HG03060 (cell line): ENCODE results near the gene ARMC7.
"Not testable (repeated sequence)": the region's sequence is repeated elsewhere in the genome, so short reads cannot be mapped to it uniquely, and the experiment has no call there.

Experiments used
- ATAC-seq: cut with Tn5 transposase; IDR thresholded peaks from one replicate; pipeline ENCODE4 v1.9.1; 2021; ENCODE audit warnings: low read depth, moderate number of reproducible peaks; ENCODE audit not compliant: unreplicated experiment

The ARMC7 gene

DNA sequence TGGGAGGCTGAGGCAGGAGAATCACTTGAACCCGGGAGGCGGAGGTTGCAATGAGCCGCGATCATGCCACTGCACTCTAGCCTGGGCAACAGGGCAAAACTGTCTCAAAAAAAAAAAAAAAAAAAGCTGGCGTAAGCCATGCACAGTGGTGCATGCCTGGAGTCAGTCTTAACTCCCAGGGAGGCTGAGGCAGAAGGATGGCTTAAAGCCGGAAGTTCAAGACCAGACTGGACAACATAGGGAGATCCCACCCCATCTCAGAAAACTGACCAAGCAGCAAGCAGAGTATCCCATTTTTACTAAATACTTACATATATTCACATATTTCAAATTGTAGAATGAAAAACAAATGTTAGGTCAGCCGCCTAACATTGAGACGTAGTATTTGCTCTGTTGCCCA lies 17.2 kb downstream of the ARMC7 start:
- ATAC-seq = no peak

DNA sequence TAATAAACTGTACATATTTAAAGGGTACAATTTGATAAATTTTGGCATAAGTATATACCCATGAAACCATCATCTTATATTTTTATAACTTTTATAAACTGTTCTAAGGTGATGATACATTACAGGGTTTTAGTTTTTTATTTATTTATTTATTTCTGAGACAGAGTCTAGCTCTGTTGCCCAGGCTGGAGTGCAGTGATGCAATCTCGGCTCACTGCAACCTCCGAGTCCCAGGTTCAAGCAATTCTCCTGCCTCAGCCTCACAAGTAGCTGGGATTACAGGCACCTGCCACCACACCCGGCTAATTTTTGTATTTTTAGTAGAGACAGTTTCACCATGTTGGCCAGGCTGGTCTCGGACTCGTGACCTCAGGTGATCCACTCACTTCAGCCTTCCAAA lies 18.2 kb downstream of the ARMC7 start:
- ATAC-seq = not testable (repeated sequence)

DNA sequence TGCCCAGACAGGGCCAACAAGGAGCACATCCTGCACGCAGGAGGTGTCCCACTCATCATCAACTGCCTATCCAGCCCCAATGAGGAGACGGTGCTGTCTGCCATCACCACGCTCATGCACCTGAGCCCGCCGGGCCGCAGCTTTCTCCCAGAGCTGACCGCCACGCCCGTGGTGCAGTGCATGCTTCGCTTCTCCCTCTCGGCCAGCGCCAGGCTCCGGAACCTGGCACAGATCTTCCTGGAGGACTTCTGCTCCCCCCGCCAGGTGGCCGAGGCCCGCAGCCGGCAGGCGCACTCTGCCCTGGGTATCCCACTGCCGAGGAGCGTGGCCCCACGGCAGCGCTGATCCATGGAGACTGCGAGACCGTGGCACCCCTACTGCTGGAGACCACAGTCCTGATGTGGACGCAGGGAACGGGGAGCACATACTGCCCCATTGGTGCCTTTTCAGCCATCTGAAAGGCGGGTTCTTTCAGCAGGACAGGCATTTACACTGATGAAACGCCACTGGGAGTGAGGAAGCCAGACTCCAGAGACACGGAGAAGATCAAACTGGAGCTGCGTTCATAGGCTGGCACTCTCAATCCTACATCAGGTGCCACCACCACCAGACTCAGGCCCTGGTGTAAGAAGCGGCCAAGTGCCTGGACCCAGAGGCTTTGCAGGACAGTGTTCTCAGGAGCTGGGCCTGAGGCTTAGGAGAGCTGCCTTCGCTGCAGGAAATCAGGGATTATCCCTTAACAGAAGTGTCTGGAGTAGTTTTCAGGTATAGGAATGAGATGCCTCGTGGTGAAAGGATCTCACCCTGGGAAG lies 19.1 kb downstream of the ARMC7 start:
- no peak for ATAC-seq

GRCh38 chr17:75129576-75129975 lies 19.8 kb downstream of the ARMC7 start:
- ATAC-seq = no peak

DNA sequence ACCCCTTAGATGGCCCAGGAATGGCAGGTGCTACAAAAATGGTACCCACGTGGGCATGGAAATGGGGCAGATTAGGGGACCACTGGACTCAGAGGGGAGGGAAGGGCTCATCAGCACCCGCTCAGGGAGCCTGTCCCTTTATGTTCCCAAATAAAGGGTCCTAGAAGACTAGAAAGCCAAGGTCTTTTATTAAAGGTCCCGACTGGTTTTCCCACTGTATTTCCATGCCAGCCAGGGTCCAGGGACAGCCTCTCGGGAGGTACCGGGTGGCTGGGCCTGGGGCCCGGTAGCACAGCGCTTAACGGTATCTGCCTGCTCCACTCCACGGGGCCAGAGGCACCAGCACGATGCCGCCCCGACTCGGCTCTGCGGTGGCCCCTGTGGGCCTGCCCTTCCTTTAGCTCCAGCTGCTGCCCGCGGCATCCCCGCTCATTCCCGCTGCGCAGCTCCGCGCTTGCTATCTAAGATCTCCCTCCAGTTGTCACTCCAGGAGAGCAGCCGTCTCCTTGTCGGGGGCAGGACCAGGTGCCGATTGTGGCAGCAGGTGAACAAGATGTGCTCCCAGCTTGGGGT lies 20.4 kb downstream of the ARMC7 start:
- ATAC-seq = no peak

- ATAC-seq = no peak
Observed at GRCh38 chr17:75130632-75131277, 21.0 kb downstream of the ARMC7 start.

GRCh38 chr17:75131278-75132017 lies 21.7 kb downstream of the ARMC7 start, which contains the start of gene NT5C:
Gene NT5C, minus strand, starts transcription at chr17:75131742. Its CDS starts 35 bp downstream, at chr17:75131707.
- peak; percentile 57 for ATAC-seq

DNA sequence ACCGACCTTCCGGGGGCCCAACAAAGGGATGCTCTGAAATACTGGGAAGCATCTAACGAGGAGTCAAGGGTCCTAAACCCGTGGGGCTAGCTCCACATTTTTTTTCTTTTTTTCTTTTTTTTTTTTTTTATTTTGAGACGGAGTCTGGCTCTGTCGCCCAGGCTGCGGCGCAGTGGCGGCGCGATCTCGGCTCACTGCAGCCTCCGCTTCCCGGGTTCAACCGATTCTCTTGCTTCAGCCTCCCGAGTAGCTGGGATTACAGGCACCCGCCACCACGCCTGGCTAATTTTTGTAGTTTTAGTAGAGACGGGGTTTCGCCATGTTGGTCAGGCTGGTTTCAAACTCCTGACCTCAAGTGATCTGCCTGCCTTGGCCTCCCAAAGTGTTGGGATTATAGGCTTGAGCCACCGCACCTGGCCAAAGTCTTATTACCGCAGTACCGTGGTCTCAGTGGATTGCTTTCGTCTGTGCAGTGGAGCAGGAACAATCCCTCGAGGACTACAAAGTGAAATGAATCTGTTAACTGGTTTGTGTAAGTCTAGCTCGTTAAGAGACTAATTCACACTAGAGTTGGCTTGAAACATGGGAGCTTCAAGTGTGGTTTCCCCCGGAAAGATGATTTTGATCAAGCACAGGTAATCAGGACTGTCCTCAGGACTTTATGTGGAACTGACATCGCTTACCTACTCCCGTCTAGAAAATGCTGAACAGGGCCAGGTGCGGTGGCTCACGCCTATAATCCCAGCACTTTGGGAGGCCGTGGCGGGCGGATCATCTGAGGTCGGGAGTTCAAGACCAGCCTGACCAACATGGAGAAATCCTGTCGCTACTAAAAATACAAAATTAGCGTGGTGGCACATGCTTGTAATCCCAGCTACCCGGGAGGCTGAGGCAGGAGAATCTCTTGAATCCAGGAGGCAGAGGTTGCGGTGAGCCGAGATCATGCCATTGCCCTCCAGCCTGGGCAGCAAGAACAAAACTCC lies 22.5 kb downstream of the ARMC7 start:
- ATAC-seq = not testable (repeated sequence)

DNA sequence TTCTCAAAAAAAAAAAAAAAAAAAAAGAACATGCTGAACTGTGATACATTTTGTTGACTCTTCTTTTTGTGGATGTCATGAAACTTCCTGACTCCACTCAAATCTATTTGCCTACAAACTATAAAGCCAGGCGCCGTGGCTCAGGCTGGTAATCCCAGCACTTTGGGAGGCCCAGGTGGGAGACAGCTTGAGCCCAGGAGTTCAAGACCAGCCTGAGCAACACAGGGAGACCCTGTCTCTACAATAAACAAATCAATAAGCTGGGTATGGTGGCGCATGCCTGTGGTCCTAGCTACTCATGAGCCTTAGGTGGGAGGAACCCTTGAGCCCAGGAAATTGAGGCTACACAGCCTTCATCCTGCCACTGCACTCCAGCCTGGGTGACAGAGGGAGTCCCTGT lies 23.2 kb downstream of the ARMC7 start:
- no peak for ATAC-seq

DNA sequence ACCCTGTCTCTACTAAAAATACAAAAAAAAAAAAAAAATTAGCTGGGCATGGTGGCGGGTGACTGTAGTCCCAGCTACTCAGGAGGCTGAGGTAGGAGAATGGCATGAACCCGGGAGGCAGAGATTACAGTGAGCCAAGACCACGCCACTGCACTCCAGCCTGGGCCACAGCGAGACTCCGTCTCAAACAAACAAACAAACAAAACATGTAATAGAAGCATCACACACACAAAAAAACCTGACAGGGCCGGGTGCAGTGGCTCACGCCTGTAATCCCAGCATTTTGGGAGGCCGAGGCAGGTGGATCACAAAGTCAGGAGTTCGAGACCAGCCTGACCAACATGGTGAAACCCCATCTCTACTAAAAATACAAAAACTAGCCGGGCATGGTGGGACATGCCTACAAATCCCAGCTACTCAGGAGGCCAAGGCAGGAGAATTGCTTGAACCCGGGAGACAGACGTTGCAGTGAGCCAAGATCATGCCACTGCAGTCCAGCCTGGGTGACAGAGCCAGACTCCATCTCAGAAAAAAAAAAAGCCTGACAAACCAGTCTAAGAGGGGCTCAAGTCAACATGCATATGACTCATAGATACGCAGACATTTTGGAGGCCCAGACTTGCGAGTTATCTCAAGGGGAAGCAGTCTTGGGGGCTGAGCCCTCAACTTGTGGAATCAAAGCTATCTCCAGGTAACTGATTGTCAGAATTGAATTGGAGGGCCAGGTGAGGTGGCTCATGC lies 24.0 kb downstream of the ARMC7 start:
- not testable (repeated sequence) for ATAC-seq

DNA sequence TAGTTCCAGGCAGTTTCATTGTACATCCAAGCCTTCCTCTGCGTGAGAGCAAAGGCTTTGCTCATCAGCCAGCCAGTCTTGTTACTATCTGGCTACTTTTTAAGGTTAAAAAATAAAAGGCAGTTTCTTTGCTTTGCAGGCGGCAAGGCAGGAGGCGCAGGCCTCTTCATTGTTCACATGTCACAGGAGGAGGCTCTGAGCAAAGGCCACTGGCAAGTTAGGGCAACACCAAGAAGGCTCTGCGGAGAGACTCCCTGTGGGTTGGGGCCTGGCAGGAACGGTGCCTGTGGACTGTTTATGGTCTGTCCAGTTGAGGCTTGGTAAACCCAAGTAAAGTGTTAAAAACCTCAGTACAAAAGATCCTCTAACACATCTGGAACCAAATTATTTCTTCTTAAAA lies 25.7 kb downstream of the ARMC7 start:
- no peak for ATAC-seq

DNA sequence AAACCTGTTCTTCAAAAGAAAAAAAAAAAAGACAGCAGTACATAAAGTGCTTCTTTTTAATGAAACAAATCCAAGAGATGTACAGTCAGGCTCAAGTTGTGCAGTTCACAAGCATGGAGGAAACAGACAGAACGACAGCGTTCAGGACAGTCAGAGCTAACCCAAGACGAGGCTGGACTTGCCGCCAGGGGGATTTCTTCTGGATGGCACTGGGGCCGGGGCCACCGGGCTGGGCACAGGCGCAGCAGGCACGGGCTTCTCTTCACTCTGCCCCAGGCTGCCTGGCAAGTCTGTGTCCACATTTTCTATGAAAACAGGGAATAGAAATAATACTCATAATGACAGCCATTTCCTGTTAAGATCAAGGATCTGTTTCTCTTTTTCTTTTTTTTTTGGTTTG lies 26.2 kb downstream of the ARMC7 start:
- no peak for ATAC-seq

DNA sequence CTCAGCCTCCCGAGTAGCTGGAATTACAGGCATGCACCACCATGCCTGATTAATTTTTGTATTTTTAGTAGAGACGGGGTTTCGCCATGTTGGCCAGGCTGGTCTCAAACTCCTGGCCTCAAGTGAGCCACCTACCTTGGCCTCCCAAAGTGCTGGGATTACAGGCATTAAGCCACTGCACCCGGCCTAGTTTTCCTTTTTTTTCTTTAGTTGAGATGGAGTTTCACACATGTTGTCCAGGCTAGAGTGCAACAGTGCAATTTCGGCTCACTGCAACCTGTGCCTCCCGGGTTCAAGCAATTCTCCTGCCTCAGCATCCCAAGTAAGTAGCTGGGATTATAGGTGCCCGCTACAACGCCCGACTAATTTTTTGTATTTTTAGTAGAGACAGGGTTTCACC lies 28.0 kb downstream of the ARMC7 start:
- ATAC-seq = not testable (repeated sequence)

DNA sequence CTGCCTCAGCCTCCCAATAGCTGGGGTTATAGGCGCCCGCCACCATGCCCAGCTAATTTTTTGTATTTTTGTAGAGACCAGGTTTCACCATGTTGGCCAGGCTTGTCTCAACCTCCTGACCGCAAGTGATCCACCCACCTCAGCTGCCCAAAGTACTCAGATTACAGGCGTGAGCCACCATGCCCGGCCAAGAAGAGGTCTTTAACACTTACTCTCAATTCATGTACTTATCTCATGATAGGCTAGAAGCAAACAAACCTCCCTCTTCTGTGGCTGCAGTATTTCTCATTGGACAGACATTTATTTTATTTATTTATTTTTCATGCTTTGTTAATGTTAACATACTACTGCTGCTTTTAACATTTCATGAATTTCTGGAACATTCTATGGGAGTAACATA lies 28.8 kb downstream of the ARMC7 start:
- no peak for ATAC-seq

DNA sequence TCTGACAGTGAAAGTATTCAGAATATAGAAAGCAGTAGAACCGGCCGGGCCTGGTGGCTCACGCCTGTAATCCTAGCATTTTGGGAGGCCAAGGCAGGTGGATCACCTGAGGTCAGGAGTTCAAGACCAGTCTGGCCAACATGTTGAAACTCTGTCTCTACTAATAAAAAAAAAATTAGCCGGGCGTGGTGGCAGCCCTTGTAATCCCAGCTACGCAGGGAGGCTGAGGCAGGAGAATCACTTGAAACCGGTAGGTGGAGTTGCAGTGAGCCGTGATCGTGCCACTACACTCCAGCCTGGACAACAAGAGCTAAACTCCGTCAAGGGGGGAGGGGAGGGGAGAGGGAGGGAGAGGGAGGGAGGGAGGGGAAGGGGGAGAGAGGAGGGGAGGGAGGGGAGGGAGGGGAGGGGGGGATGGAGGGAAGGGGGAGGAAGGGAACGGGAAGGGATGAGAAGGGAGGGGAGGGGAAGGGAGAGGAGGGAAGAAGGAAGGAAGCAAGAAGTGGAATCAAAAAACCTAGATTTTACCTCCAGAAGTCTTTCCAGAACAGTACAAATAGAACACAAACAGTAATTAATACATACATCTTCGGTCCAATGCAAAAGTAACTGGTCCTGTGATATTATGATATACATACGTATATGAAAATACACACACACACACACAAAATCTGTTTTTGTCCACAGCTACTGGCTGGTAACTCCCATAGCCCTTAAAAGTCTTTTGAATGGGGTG lies 32.6 kb downstream of the ARMC7 start:
- ATAC-seq = no peak

- no peak for ATAC-seq
Observed at GRCh38 chr17:75144816-75145512, 35.2 kb downstream of the ARMC7 start.

- ATAC-seq = no peak
Observed at GRCh38 chr17:75146592-75146991, 36.8 kb downstream of the ARMC7 start.
